Measurements from ENCODE around the gene RTP1. TPM values are rescaled to one million over a fixed set of nuclear protein-coding genes. Genes with fewer than 3 reads are reported as not detected.

Gene RTP1
- total RNA-seq, 1 experiment from 2014 or later = 0.29 TPM

GRCh38 chr3:187242435-187242834, 45.1 kb downstream of the RTP1 start:
- no peak for DNase-seq (ENCODE audit: low spot score)

- no peak for DNase-seq (ENCODE audit: low spot score)
Observed at GRCh38 chr3:187242900-187243299, 45.6 kb downstream of the RTP1 start.

GRCh38 chr3:187243933-187244524, 46.7 kb downstream of the RTP1 start:
- no peak for DNase-seq (ENCODE audit: low spot score)

GRCh38 chr3:187247398-187247797, 50.1 kb downstream of the RTP1 start:
- peak; percentile 23 for DNase-seq (ENCODE audit: low spot score)

Other genes with a start within 250 kb of the RTP1 start
- 76.1 and 100.0 TPM in 2 replicates for gene RPL39L, start 58.0 kb upstream of the RTP1 start, total RNA-seq (2014; rRNA removed; shearing (Covaris generic))
- gene MASP1, start 94.3 kb downstream of the RTP1 start, total RNA-seq (2014; rRNA removed; shearing (Covaris generic)) = 6.0 and 10.2 TPM in 2 replicates
- 16.6 and 18.7 TPM in 2 replicates for gene RTP4, start 170.9 kb downstream of the RTP1 start, total RNA-seq (2014; rRNA removed; shearing (Covaris generic))

Measured in H4 (cell line).